ENCODE data around the gene NKIRAS1.
"Not testable (repeated sequence)": the region's sequence is repeated elsewhere in the genome, so short reads cannot be mapped to it uniquely, and the experiment has no call there.

NKIRAS1 gene

DNA sequence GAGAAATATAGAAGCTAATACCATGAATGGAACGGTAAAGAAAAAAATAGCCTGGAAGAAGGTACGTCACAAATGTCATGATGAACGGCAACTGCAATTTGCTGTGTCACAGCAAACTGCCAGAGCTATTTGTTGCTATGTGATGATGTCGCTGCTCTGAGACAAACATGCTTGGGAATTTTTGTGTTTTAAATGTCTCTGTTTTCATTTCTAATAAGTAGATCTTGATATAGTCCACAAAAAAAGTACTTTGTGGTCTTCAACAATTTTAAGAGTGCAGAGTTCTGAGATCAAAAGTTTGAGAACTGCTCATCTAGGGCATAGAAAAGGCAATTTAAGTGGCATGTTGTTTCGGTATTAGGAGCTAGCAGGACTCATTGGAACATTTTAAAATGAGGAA, 24.0 kb upstream of the NKIRAS1 start:
- no peak for DNase-seq (ENCODE audit: low spot score)

DNA sequence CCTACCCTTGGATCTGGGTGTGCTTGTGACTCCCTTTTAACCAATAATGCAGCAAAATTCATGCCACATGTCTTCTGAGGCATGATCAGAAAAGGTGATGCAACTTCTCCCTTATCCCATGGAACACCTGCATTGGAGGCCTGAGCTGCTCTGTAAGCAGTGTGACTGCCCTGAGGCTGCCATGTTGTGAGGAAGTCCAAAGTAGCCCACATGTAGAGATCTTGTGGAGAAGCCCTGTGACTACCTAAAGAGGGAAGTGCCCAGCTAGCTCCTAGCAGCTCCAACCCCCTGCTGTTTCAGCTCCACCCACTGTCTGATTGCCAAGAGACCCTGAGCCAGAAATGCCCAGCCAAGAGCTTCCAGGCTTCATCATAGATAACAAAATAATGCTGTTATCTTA, 21.9 kb upstream of the NKIRAS1 start:
- DNase-seq (ENCODE audit: low spot score), result no peak

DNA sequence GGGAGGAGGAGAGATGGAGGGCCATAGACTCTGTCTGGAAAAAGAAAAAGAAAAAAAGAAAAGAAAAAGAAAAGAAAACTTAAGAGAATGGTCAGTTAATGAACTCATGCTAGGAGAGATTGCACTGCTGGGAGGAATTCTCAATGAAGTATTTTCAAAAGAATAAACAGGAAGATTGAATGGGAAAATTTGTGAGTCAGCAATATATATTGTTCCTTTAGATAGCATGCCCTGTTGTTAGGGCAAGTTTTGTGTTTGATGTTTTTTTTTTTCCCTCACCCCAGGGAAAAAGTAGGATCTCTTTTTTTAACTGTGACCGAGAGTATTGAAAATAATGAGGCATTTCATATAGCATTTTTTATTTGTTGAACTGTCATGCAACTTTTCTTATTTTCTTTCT, 20.5 kb upstream of the NKIRAS1 start:
- no peak for DNase-seq (ENCODE audit: low spot score)

DNA sequence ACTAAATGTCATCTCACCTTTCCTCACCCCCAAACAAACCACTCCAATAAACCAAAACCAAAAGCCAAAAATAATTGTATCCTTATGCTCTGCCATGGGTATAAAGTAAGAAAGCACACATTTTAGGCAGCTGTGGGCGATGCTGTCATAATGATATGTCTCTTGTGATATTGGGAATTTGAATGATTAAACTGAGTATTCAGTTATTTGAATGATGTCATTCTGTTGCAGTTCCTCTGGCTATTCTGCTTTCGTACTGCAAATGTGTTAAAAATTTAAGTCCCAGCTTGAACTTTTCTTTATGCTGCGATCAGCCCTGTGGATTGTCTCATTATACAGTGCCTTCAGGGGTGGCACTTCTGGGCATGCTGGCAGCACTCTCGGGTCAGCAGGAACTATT, 17.5 kb upstream of the NKIRAS1 start:
- no peak for DNase-seq (ENCODE audit: low spot score)

DNA sequence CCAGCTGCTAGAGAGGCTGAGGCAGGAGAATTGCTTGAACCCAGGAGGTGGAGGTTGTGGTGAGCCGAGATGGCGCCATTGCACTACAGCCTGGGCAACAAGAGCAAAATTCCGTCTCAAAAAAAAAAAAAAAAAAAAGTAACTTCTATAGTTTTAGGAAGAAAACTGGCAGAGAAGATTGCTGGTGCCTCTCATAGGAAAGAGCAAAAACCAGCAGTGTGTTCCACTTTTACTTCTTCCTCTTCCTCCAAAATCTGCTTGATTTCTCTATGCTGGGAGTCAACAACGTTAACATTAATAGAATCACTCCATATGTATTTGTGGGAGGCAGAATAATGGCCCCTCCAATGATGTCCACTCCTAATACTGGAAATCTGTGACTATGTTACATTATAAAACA, 15.8 kb upstream of the NKIRAS1 start:
- DNase-seq (ENCODE audit: low spot score), result no peak

DNA sequence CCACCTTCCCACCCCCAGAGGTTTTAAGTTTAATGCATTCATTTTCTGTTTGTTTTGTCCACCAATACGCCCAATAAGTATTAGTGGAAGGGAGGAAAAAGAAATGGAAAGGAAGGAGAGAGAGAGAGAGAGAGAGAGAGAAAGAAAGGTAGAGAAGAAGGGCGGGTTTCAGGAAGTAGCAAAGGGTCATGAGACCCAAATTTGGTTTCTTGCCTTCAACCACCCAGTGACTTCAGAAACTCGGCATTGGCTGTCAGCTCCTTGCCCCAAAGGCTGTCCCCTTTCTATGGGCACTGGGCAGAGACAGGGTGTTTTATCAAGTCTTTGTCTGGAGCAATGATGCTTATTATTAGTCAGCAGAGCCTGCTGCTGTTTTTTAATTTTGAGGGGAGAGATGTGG, 14.8 kb upstream of the NKIRAS1 start:
- DNase-seq (ENCODE audit: low spot score), result no peak

DNA sequence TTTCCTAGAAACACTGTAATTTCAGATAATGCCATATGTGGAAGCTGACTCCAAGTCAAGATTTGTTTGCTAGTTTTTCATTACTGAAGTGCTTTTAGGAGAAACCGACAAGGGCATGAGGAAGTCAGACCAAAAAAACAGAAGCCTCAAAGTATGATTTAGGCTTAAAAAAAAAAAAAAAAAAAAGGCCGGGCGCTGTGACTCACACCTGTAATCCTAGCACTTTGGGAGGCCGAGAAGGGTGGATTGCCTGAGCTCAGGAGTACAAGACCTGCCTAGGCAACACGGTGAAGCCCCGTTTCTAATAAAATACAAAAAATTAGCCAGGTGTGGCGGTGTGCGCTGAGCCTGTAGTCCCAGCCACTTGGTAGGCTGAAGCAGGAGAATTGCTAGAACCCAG, 11.7 kb upstream of the NKIRAS1 start:
- DNase-seq (ENCODE audit: low spot score), result no peak

DNA sequence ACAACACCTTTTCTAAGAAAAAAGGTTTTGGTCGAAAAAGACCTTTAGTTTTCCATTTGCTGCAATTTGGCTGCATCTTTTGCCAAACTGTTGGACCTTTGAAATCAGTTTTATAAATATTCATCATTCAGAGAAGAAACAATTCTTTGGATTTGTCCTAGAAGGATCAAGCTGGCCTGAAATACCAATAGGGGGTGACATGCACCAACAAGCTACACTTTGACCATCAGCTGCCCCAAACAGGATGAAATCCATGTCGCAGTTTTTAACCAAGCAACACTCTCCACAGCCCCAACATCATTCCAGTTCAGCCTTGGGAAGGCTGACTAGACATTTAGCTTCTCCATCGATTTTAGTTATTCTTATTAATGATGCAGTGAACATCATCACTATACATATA, 9.9 kb upstream of the NKIRAS1 start:
- no peak for DNase-seq (ENCODE audit: low spot score)

DNA sequence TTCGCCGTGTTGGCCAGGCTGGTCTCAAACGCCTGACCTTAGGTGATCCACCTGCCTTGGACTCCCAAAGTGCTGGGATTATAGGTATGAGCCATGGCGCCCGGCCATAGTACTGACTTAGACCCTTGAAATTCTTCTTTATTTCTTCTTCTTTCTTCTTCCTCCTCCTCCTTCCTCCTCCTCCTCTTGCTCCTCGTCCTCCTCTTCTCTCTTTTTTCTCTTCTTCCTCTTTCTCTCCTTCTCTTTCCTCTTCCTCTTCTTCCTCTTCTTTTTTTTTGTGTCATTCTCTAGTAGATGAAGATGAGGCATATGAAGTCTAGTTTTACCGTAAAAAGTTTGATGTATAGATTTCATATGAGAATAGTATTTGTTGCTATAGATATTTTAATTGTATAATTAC, 9.5 kb upstream of the NKIRAS1 start:
- no peak for DNase-seq (ENCODE audit: low spot score)

DNA sequence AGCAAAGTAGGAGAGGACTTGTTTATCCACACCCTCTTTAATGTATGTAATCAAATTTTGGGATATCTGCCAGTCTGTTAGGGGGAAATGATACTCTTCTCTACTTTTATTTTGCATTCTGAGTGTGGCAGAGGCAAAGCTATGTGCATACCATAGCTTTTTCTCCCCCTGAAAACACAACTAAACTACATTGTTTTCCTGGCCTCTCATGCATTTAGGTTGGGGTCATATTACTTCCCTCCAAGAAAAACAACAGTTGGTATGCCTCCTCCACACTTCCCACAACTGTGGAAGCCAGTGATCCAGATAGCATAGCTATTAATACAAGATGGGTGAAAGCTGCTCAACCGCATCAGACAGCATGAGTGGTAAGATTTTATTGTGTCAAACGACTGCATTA, 7.0 kb upstream of the NKIRAS1 start:
- no peak for DNase-seq (ENCODE audit: low spot score)

DNA sequence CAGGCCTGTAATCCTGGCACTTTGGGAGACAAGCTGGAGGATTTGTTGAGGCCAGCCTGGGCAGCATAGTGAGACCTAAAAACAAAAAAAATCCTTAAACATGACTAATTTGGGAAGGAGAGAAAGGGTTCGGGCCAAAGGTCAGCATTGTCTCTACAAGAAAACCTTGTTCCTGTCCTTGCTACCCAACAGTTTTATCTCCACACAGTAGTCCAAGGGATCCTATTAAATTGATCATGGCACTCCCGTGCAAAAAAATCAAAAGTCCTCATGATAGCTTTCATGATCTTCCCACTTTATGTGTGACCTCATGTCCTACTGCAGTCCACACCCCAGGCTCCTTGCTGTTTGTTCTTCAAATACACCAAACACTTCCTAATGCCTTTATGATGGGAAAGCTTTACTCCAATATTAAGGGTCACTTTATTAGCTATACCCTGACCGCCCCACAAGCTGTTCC, 4.3 kb upstream of the NKIRAS1 start:
- DNase-seq (ENCODE audit: low spot score), result no peak

DNA sequence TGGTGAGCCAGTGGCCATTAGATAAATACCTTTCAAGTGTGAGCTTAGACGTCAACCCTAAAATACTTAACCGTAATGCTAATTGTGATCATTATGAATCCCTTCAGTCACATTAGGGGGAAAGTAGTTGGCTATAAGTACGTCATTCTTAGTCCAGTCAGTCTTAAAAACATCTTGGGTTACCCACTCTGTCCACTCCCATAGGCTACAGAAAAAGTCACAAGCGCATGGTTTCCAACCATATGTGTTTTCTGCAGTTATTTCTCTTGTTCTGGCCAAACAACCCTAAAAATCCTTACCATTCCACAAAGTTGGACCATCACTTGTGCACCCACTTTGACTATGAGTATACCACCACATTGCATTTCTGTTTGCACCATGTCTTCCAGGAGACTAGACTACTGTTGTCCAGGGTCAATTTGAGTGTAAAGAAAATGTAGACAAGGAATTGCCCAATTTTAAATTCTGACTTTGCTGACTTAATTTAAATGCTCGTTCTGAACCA, 3.4 kb upstream of the NKIRAS1 start:
- DNase-seq (ENCODE audit: low spot score), result no peak

DNA sequence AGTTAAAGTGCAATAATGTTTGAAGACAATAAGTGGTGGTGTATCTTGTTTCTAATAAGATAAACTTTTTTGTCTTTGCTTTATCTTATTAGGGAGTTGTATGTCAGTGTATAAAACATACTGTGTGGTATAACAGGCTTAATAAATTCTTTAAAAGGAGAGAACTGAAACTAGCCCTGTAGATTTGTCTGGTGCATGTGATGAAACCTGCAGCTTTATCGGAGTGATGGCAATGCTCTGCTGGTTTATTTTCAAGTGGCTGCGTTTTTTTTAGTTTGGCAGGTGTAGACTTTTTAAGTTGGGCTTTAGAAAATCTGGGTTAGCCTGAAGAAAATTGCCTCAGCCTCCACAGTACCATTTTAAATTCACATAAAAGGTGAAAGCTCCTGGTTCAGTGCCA, 2.8 kb upstream of the NKIRAS1 start:
- no peak for DNase-seq (ENCODE audit: low spot score)

DNA sequence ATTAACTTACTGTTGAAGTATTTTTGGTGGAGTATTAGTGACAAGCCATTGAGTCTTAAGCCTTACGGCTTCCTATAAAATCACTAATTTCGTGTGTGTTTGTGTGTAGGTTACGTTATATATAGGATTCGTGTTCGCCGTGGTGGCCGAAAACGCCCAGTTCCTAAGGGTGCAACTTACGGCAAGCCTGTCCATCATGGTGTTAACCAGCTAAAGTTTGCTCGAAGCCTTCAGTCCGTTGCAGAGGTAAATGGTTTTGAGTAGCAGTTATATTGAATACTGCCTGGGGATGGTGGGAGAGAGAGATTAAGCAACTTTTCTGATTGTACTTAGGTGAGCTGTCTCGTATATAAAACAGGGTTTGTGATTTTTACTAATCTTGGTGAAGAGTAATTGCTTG, 1.5 kb upstream of the NKIRAS1 start:
- not testable (repeated sequence) for DNase-seq (ENCODE audit: low spot score)

DNA sequence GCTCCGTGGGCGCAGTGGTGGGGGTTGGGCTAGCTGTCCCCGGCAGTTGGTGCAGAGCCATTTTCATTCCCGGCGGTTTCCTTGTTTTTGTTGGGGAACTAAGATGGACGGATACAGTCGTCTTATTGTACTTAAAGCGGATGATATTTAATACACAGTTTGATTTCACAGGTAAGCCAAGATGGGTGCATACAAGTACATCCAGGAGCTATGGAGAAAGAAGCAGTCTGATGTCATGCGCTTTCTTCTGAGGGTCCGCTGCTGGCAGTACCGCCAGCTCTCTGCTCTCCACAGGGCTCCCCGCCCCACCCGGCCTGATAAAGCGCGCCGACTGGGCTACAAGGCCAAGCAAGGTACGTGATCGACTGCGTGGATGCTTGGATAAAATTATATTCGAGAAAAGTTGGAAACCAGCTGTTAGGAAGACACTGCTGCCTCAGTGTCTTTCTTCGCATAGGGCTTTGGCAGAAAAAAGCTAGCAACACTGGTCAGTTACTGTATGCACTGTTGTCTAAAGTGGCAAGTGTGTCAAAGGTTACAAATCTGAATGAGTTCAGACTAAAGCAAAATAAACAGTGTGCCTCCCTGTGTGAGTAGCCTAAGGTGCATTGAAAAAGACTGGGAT, 1.0 kb upstream of the NKIRAS1 start:
- DNase-seq (ENCODE audit: low spot score), result not testable (repeated sequence)

DNA sequence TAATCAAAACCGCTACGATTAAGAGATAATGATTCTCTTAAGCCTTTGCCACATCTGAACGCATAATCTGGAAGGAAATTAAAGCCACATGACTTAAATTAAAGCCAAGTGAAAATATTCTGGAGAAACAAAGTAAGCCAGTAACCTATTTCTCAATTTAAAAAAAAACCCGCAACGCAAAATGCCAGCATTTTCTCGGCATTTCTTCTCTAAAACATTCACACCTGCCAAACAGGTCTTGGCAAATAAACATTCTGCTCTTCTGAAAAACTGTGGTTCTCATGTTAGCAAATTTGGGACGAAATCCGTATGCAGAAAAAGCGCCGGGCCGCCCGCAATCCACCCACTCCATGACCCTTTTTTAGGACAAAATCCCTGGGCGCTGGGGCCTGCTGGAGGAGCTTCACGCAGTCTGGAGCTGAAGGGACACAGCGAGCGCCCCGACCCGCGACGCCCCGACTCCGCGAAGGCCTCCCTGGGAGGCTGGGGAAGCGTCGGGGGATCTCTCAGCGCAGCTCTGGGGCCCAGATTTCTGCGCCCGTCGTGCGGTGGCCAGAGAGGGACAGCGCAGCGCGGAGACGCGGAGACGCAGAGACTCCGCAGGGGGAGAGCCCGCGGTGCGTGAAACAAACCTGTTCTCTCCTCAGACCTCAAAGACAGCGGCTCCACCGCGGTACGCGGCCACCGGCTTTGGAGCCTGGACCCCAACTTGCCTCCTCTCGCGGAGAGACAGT, 471 bp downstream of the NKIRAS1 start:
- DNase-seq (ENCODE audit: low spot score), result no peak

DNA sequence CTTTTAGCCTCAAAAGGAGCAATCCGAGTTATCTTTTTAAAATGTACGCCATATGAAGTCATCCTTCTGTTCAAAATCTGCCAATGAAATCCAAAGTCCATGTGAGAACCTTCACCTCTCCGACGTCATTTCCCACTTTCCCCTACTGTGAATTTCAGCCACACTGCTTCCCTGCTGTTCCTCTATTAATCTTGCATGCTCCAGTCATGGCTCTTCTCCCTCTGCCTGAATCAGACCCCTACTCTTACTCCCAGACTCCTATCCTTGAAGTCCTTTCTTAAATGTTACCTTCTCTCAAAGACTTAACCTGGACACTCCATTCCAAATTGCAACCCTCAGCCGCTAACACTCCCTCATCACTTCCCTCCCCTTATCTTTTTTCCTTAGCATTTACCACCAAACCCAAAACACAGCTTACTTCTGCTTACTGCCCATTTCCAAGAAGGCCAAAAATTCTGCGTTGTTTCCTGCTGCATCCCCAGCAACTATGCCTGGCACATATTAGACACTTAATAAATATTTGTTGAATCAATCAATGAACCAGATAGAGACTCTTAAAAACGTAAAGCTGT, 1.2 kb downstream of the NKIRAS1 start:
- peak; percentile 57 for DNase-seq (ENCODE audit: low spot score)

DNA sequence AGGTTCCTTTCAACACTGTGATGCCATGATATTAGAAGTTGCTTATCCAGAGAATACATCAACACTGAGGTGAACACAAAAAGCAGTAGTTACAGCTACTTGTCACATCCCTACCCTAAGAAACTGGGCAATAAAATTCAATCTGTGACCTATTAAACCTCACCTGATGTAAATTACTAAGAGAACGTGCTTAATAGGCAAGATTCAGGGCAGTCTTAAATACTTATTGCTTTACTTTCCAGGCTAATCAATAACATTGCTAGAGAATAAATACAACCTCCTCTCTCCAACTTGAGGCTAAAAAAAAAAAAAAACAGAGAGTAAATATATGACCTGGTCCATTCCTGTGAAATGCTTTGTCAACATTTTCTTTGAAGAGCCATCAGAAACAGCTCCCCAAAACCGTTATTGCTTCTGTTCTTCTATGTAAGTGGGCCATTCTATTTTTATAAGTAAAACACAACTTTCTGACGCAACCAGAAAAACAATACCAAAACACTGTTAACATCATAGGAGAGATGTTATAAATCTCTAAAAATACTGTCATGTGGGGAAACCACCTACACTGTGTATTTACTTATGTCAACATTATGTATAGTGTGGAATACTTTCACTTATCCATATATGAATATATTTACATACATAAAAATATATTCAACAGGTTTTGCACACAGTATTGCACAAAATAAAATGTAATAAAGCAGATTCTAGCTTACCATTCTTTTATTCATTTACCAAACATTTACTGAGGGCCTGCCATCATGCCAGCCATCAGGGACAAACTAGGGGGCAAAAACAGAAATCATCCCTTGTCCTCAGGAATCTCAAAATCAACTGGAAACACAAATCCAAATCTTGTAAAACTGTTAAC, 2.7 kb downstream of the NKIRAS1 start:
- DNase-seq (ENCODE audit: low spot score), result no peak

DNA sequence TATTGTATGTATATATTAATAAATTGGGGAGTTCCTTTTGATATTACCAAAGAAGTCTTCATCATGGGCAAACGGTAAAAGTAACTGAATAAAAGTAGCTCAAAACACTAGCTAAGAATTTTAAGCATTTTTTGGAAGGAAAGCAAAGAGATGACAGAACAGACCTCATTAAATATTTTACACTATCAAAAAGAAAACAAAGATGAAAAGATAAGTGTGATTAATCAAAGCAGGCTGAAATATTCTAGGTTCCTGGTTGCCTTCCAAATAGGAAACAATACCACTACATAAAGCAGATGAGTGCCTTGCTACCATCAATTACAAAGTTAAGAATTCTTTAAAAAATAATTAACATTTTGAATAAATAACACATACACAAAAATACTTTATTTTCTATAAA, 3.6 kb downstream of the NKIRAS1 start:
- no peak for DNase-seq (ENCODE audit: low spot score)

DNA sequence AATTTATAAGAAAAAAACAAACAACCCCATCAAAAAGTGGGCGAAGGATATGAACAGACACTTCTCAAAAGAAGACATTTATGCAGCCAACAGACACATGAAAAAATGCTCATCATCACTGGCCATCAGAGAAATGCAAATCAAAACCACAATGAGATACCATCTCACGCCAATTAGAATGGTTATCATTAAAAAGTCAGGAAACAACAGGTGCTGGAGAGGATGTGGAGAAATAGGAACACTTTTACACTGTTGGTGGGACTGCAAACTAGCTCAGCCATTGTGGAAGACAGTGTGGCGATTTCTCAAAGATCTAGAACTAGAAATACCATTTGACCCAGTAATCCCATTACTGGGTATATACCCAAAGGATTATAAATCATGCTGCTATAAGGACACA, 4.5 kb downstream of the NKIRAS1 start:
- DNase-seq (ENCODE audit: low spot score), result not testable (repeated sequence)

DNA sequence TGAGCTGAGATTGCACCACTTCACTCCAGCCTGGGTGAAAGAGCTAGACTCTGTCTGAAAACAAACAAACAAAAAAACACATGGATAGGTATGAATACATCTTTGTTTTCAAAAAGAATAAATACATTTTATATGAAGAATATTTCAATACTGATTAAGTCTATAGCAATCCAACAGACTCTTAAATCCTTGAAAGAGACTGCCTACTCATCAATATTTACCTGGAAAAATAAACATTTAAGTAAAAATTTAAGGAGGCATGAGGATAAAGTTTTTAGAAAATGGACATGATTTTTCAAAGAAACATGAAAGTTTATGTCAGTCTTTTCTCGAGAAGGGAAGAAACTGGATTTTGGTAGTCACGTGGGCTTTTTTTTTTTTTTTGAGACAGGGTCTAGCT, 5.4 kb downstream of the NKIRAS1 start:
- DNase-seq (ENCODE audit: low spot score), result no peak

DNA sequence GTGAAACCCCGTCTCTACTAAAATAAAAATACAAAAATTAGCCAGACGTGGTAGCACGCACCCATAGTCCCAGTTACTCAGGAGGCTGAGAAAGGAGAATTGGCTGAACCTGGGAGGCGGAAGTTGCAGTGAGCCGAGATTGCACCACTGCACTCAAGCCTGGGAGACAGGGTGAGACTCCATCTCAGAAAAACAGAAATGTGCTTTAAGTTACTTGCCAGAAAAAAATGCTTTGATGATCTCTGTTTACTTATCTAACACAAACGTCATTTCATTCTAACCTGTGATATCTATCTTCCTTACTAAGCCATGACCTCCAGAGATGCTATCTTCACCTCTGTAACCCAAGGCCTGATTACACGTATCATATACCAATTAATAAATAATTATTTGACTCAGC, 7.4 kb downstream of the NKIRAS1 start:
- DNase-seq (ENCODE audit: low spot score), result no peak

All from SK-N-DZ (cell line).